Measurements from ENCODE around the gene EXOC4.

The EXOC4 gene

DNA sequence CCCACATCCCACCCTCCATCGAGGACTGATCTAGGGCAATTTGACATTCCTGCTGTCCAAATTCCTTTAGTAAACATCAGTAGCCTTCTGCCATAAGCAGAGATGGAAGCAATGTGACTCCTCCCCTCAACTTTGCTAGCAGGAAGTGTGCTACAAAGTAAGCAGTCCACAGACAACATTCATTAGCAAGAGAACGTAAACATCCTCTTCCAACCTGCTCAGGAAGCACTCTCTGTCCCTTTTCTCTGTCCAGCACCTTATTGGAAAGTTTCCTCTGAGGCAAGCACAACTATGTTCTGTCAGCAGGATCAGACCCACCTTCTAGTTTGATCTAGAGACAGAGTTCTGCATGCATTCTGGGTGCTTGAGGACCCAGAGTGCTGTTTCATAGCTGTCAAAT is 826.1 kb downstream of the EXOC4 start:
- H4K20me1 ChIP-seq (ENCODE audit: control insufficient read depth, insufficient read depth, low read depth, low read length) = no peaks in the 10 kb centered on the region
- no peaks in the 10 kb centered on the region for H3K27me3 ChIP-seq (ENCODE audit: control insufficient read depth, low read length)
- H3K4me3 ChIP-seq (ENCODE audit: low read length) = no peak overlapping the region
- TF ChIP-seq EZH2phosphoT487 (IDR thresholded peaks at IDR 0.05; ENCODE audit: borderline replicate concordance, low read length) (no peak), CTCF (IDR thresholded peaks at IDR 0.05; ENCODE audit: low read depth, low read length, poor library complexity, severe bottlenecking) (no peak)
- H3K27ac ChIP-seq (ENCODE audit: low read depth, low read length) = no peak overlapping the region
- no peaks in the 10 kb centered on the region for H3K36me3 ChIP-seq (ENCODE audit: control insufficient read depth, low read length)
- no peak overlapping the region for H3K4me2 ChIP-seq (ENCODE audit: low read length)
- H3F3A ChIP-seq (ENCODE audit: control insufficient read depth, insufficient read depth) = no peaks in the 10 kb centered on the region
- H3K9me3 ChIP-seq (ENCODE audit: control insufficient read depth, insufficient read depth, low read length) = no peaks in the 10 kb centered on the region
- no peaks in the 10 kb centered on the region for H3K4me1 ChIP-seq (ENCODE audit: control insufficient read depth, low read length)
- no peaks in the 10 kb centered on the region for H3K9me2 ChIP-seq (replicated peaks; ENCODE audit: control insufficient read depth, low read length)
- H3K79me2 ChIP-seq (ENCODE audit: control insufficient read depth, low read length) = no peaks in the 10 kb centered on the region

DNA sequence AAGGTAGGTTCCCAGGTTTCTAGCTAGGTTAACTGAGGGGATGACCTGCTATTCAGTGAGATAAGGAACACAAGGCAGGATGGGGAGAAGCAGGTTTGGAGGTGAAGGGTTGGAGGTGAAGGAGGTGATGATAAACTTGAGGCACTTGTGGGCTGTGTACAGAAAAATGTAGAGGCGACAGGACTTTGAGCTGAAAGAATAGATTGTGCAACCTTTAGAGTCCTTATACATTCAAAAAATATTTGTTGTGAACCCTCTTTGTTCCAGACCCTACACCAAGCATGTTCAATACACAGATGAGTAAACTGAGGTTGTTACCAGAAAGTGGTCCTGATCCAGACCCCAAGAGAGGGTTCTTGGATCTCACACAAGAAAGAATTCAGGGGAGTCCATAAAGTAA is 828.8 kb downstream of the EXOC4 start:
- H4K20me1 ChIP-seq (ENCODE audit: control insufficient read depth, insufficient read depth, low read depth, low read length) = no peaks in the 10 kb centered on the region
- H3K27me3 ChIP-seq (ENCODE audit: control insufficient read depth, low read length) = no peaks in the 10 kb centered on the region
- no peaks in the 10 kb centered on the region for H3F3A ChIP-seq (ENCODE audit: control insufficient read depth, insufficient read depth)
- no peak for TF ChIP-seq EZH2phosphoT487 (IDR thresholded peaks at IDR 0.05; ENCODE audit: borderline replicate concordance, low read length)
- TF ChIP-seq CTCF (IDR thresholded peaks at IDR 0.05; ENCODE audit: low read depth, low read length, poor library complexity, severe bottlenecking) = no peak
- H3K27ac ChIP-seq (ENCODE audit: low read depth, low read length) = no peak overlapping the region
- no peaks in the 10 kb centered on the region for H3K9me3 ChIP-seq (ENCODE audit: control insufficient read depth, insufficient read depth, low read length)
- H3K4me1 ChIP-seq (ENCODE audit: control insufficient read depth, low read length) = peaks cover 7% of the 10 kb centered on the region
- H3K9me2 ChIP-seq (replicated peaks; ENCODE audit: control insufficient read depth, low read length) = no peaks in the 10 kb centered on the region
- H3K36me3 ChIP-seq (ENCODE audit: control insufficient read depth, low read length) = no peaks in the 10 kb centered on the region
- H3K4me3 ChIP-seq (ENCODE audit: low read length) = no peak overlapping the region
- no peak overlapping the region for H3K4me2 ChIP-seq (ENCODE audit: low read length)
- H3K79me2 ChIP-seq (ENCODE audit: control insufficient read depth, low read length) = no peaks in the 10 kb centered on the region

- Histone ChIP-seq H3K4me3 (ENCODE audit: low read length) (no peak overlapping the region), H3K36me3 (ENCODE audit: control insufficient read depth, low read length) (no peaks in the 10 kb centered on the region), H3K27ac (ENCODE audit: low read depth, low read length) (no peak overlapping the region), H3K27me3 (ENCODE audit: control insufficient read depth, low read length) (no peaks in the 10 kb centered on the region), H3K79me2 (ENCODE audit: control insufficient read depth, low read length) (no peaks in the 10 kb centered on the region), H3K4me2 (ENCODE audit: low read length) (no peak overlapping the region), H3K9me2 (replicated peaks; ENCODE audit: control insufficient read depth, low read length) (no peaks in the 10 kb centered on the region), H3K4me1 (ENCODE audit: control insufficient read depth, low read length) (peaks cover 7% of the 10 kb centered on the region), H3K9me3 (ENCODE audit: control insufficient read depth, insufficient read depth, low read length) (peaks cover 16% of the 10 kb centered on the region), H3F3A (ENCODE audit: control insufficient read depth, insufficient read depth) (no peaks in the 10 kb centered on the region), H4K20me1 (ENCODE audit: control insufficient read depth, insufficient read depth, low read depth, low read length) (no peaks in the 10 kb centered on the region)
- no peak for TF ChIP-seq EZH2phosphoT487 (IDR thresholded peaks at IDR 0.05; ENCODE audit: borderline replicate concordance, low read length)
- TF ChIP-seq CTCF (IDR thresholded peaks at IDR 0.05; ENCODE audit: low read depth, low read length, poor library complexity, severe bottlenecking) = no peak
These were observed 831.0 kb downstream of the EXOC4 start for GRCh38 chr7:134083766-134084487.

Measured in DOHH2 (cell line).